Endothelial cell of umbilical vein (primary cell): Measurements from ENCODE around the gene CDKN1C. TPM values are rescaled to one million over a fixed set of nuclear protein-coding genes. Genes with fewer than 3 reads are reported as not detected.

Source experiments
- BruUV-seq: library from RNA; stranded (reverse); fragments of 400-500 nt; replicated peaks from 2 replicates; lab custom pipeline; 2021; lab: Mats Ljungman, UMichigan
- CTCF ChIA-PET: fragments of 300-600, 350-600 bp; sonication (Branson Sonifier 250); formaldehyde crosslinking; loops from one replicate; lab custom pipeline; 2021; ENCODE audit warnings: antibody characterized with exemption, inconsistent platforms; lab: Charles Lee
- POLR2A ChIA-PET: fragments of 300-600, 350-600 bp; sonication (Branson Sonifier 250); formaldehyde crosslinking; loops from one replicate; lab custom pipeline; 2021; ENCODE audit warnings: antibody characterized with exemption, inconsistent platforms; lab: Charles Lee
- DNase-seq: peaks from one replicate; pipeline ENCODE4 v3.0.0-alpha.2; 2011; ENCODE audit warnings: low read depth, low spot score
- FAIRE-seq: peaks from 2 replicates; lab custom pipeline; 2011; peaks lifted over from hg19 to GRCh38; lab: Jason Lieb, UNC
- H2AFZ ChIP-seq: 2 replicates; pipeline ENCODE4 v1.6.0; 2012; ENCODE audit warnings: low read depth, low read length, control low read depth, inconsistent platforms
- H3K27ac ChIP-seq: 2 replicates; pipeline ENCODE4 v1.5.1; 2011; ENCODE audit warnings: low read depth, mild to moderate bottlenecking, control low read depth, low read length, moderate library complexity; ENCODE audit not compliant: insufficient read depth
- H3K27me3 ChIP-seq, 2 experiments: 2 replicates each; pipeline versions ENCODE4 v1.6.0 to v1.6.1; 2011; ENCODE audit warnings: low read length in 2 of 2, mixed read lengths in 1 of 2; ENCODE audit not compliant: control insufficient read depth in 2 of 2, insufficient read depth in 2 of 2
- H3K36me3 ChIP-seq, 2 experiments: 2 replicates in 1 of 2; 3 replicates in 1 of 2; pipeline ENCODE4 v1.5.1; 2011; ENCODE audit warnings: low read length in 2 of 2, mild to moderate bottlenecking in 1 of 2, moderate library complexity in 1 of 2; ENCODE audit not compliant: control insufficient read depth in 2 of 2, insufficient read depth in 2 of 2; ENCODE audit errors: extremely low read depth in 1 of 2
- H3K4me1 ChIP-seq: 3 replicates; pipeline ENCODE4 v1.5.1; 2011; ENCODE audit warnings: mild to moderate bottlenecking, low read length; ENCODE audit not compliant: control insufficient read depth, insufficient read depth; ENCODE audit errors: extremely low read depth
- H3K4me2 ChIP-seq: 2 replicates; pipeline ENCODE4 v1.6.1; 2011; ENCODE audit warnings: low read length, control low read depth, mixed read lengths; ENCODE audit not compliant: insufficient read depth
- H3K4me3 ChIP-seq, 3 experiments: fragments of 200-600 bp in 1 of 3; sonication (generic), shearing (Covaris generic) in 1 of 3; replicated peaks in 1 of 3; 2 replicates each; pipeline ENCODE4 v1.5.1; 2011 to 2016; ENCODE audit warnings: control low read depth in 3 of 3, low read length in 3 of 3, mild to moderate bottlenecking in 2 of 3, inconsistent platforms in 1 of 3, low read depth in 1 of 3, moderate library complexity in 1 of 3; ENCODE audit not compliant: insufficient read depth in 1 of 3
- H3K79me2 ChIP-seq: 2 replicates; pipeline ENCODE4 v1.6.0; 2012; ENCODE audit warnings: low read length, inconsistent platforms; ENCODE audit not compliant: control insufficient read depth, insufficient read depth
- H3K9ac ChIP-seq: replicated peaks from 2 replicates; pipeline ENCODE3; 2011; ENCODE audit warnings: low read length, control low read depth; ENCODE audit not compliant: insufficient read depth; ENCODE audit errors: extremely low read depth
- H3K9me1 ChIP-seq: replicated peaks from 3 replicates; pipeline ENCODE4 v1.6.0; 2011; ENCODE audit warnings: mild to moderate bottlenecking, low read length; ENCODE audit not compliant: control insufficient read depth, insufficient read depth; ENCODE audit errors: extremely low read depth
- H3K9me3 ChIP-seq: replicated peaks from 2 replicates; pipeline ENCODE4 v1.5.1; 2012; ENCODE audit warnings: low read length, inconsistent platforms; ENCODE audit not compliant: control insufficient read depth, insufficient read depth
- H4K20me1 ChIP-seq: replicated peaks from 2 replicates; pipeline ENCODE3; 2011; ENCODE audit warnings: mild to moderate bottlenecking, low read length; ENCODE audit not compliant: control insufficient read depth, insufficient read depth; ENCODE audit errors: extremely low read depth
- CTCF ChIP-seq, 2 donors: IDR thresholded peaks; 1 replicate in 1 of 2; 2 replicates in 1 of 2; pipeline ENCODE4 v1.5.1; 2011; ENCODE audit warnings: low read length in 2 of 2, mild to moderate bottlenecking in 2 of 2, moderate library complexity in 2 of 2, control low read depth in 1 of 2, inconsistent platforms in 1 of 2, low read depth in 1 of 2; ENCODE audit not compliant: insufficient read depth in 1 of 2; ENCODE audit errors: extremely low read depth in 1 of 2
- FOS ChIP-seq: IDR thresholded peaks from 2 replicates; pipeline ENCODE4 v1.6.1; 2011; ENCODE audit warnings: mild to moderate bottlenecking, low read length, moderate library complexity, borderline replicate concordance; ENCODE audit not compliant: insufficient read depth
- GATA2 ChIP-seq: IDR thresholded peaks from 2 replicates; pipeline ENCODE4 v1.7.0; 2011; ENCODE audit warnings: low read depth, mild to moderate bottlenecking, moderate library complexity, mixed read lengths, low read length; ENCODE audit not compliant: insufficient read length, insufficient read depth
- JUN ChIP-seq: IDR thresholded peaks from 2 replicates; pipeline ENCODE4 v1.6.1; 2011; ENCODE audit warnings: borderline replicate concordance, low read depth; ENCODE audit not compliant: insufficient read length, insufficient read depth
- MYC ChIP-seq: IDR thresholded peaks from one replicate; pipeline ENCODE4 v1.6.1; 2011; ENCODE audit warnings: mild to moderate bottlenecking, low read depth, low read length
- POLR2A ChIP-seq: IDR thresholded peaks from 2 replicates; pipeline ENCODE4 v1.6.1; 2012; ENCODE audit warnings: low read depth, mild to moderate bottlenecking, control low read depth, low read length
- POLR2AphosphoS5 ChIP-seq: IDR thresholded peaks from 2 replicates; pipeline ENCODE4 v1.6.1; 2012; ENCODE audit warnings: low read depth, mild to moderate bottlenecking, control low read depth, low read length, moderate library complexity; ENCODE audit not compliant: insufficient read depth
- dilution Hi-C: fragments of 300-500 bp; cut with MboI; formaldehyde crosslinking; loops from one replicate; pipeline ENCODE4 v1.15.0; 2019; ENCODE audit warnings: low sequenced_read_pairs; ENCODE audit not compliant: extremely low pct_ligation_motif_present
- intact Hi-C: fragments of 100-400 bp; cut with micrococcal nuclease; formaldehyde crosslinking; loops from one replicate; pipeline ENCODE4 v1.10.0; 2022
- polyA plus RNA-seq, 4 experiments: library from polyadenylated mRNA; depleted of rRNA in 3 of 4; stranded (reverse) in 3 of 4; unstranded in 1 of 4; fragments of >200 nt; gene quantifications; 2 replicates each; pipeline versions ENCODE4 v1.2.1 to v1.2.3, GENCODE V29; 2011 to 2012; ENCODE audit warnings: missing spikeins in 1 of 4
- total RNA-seq: library from RNA; stranded (reverse); gene quantifications from 2 replicates; pipeline ENCODE4 v1.2.3, GENCODE V29; 2021

CDKN1C gene
- total and polyA plus RNA-seq, 2 donors (not counting 3 experiments of a cell fraction or from before 2014, with no cell fraction given) = 4.1 to 9.0 TPM

- Histone ChIP-seq H3K4me3 (peak overlapping the region in 2 of 3 experiments; percentile 37 to 50), H3K4me2 (peak overlapping the region; percentile 79), H3K9me3 (no peaks in the 10 kb centered on the region), H3K79me2 (peaks cover 28% of the 10 kb centered on the region), H3K4me1 (peaks cover 26% of the 10 kb centered on the region), H3K36me3 (no peaks in the 10 kb centered on the region), H3K27me3 (no peaks in the 10 kb centered on the region), H4K20me1 (no peaks in the 10 kb centered on the region), H3K9me1 (no peaks in the 10 kb centered on the region), H3K9ac (peak overlapping the region; percentile 68), H3K27ac (peak overlapping the region; percentile 78), H2AFZ (peak overlapping the region; percentile 79)
- CTCF ChIA-PET = interaction anchor here (0.6 to 3.1 kb wide), 22 partner anchors 9 to 479 kb away, joined by 3 to 46 read pairs (median 6); partner anchors contain the start of genes NAP1L4 and ZNF195
- POLR2A ChIA-PET = interaction anchor here (0.8 to 2.1 kb wide), 13 partner anchors 11 to 397 kb away, joined by 3 to 13 read pairs (median 4); partner anchors contain the start of genes CDKN1C and NAP1L4
- DNase-seq (peak; percentile 68), FAIRE-seq (peak; percentile 77)
- dilution Hi-C loops (no loop called here), intact Hi-C loops (loop anchor here (1.0 kb wide), 1 partner anchor 31 kb away; no protein-coding TSS in a partner anchor)
- BruUV-seq = no TSS peak
- TF ChIP-seq GATA2 = no peak
- no peak for TF ChIP-seq CTCF (IDR thresholded peaks at IDR 0.05; ENCODE audit: extremely low read depth in 1 of 2, insufficient read depth in 1 of 2, low read depth in 1 of 2, low read length in 2 of 2)
- TF ChIP-seq POLR2AphosphoS5 = no peak
- TF ChIP-seq JUN = no peak
- no peak for TF ChIP-seq MYC
- TF ChIP-seq FOS = peak; percentile 68
- TF ChIP-seq POLR2A = no peak
Observed at GRCh38 chr11:2929531-2929949, 44.0 kb upstream of the CDKN1C start.
